ENCODE measurements around the gene PTPRB. TPM values are rescaled to one million over a fixed set of nuclear protein-coding genes. Genes with fewer than 3 reads are reported as not detected.

PTPRB gene
- total and polyA plus RNA-seq, 2 donors (not counting 3 experiments of a cell fraction or from before 2014, with no cell fraction given): 64.1 to 151 TPM

- dilution Hi-C loops (cut with MboI; ENCODE audit: extremely low pct_ligation_motif_present, low sequenced_read_pairs) (no loop called here), intact Hi-C loops (cut with micrococcal nuclease) (loop anchor here (10.0 kb wide), 1 partner anchor 176 kb away; the partner anchor contains the start of gene KCNMB4)
- Histone ChIP-seq H3K4me3 (replicated peaks in 1 of 3; ENCODE audit: insufficient read depth in 1 of 3, low read depth in 1 of 3, low read length in 3 of 3) (no peak overlapping the region), H3K4me2 (ENCODE audit: insufficient read depth, low read length) (no peak overlapping the region), H3K4me1 (ENCODE audit: control insufficient read depth, extremely low read depth, insufficient read depth, low read length) (peaks cover 24% of the 10 kb centered on the region), H3K9ac (replicated peaks; ENCODE audit: extremely low read depth, insufficient read depth, low read length) (no peak overlapping the region), H3K27me3 (ENCODE audit: control insufficient read depth in 2 of 2, insufficient read depth in 2 of 2, low read length in 2 of 2) (no peaks in the 10 kb centered on the region), H3K27ac (ENCODE audit: insufficient read depth, low read depth, low read length) (no peak overlapping the region), H3K36me3 (ENCODE audit: control insufficient read depth in 2 of 2, extremely low read depth in 1 of 2, insufficient read depth in 2 of 2, low read length in 2 of 2) (peaks cover 40 to 51% of the 10 kb centered on the region in 2 experiments), H3K9me3 (replicated peaks; ENCODE audit: control insufficient read depth, insufficient read depth, low read length) (no peaks in the 10 kb centered on the region), H3K9me1 (replicated peaks; ENCODE audit: control insufficient read depth, extremely low read depth, insufficient read depth, low read length) (no peaks in the 10 kb centered on the region), H3K79me2 (ENCODE audit: control insufficient read depth, insufficient read depth, low read length) (no peaks in the 10 kb centered on the region), H2AFZ (ENCODE audit: low read depth, low read length) (no peak overlapping the region), H4K20me1 (replicated peaks; ENCODE audit: control insufficient read depth, extremely low read depth, insufficient read depth, low read length) (no peaks in the 10 kb centered on the region)
- no peak for DNase-seq (ENCODE audit: low read depth, low spot score)
- CTCF ChIA-PET: interaction anchor here (0.9 to 1.2 kb wide), 2 partner anchors 101 to 662 kb away, joined by 3 to 4 read pairs; no protein-coding TSS in a partner anchor
- POLR2A ChIA-PET: no interaction called here
- no peak for FAIRE-seq
- TF ChIP-seq POLR2A (IDR thresholded peaks at IDR 0.05; ENCODE audit: low read depth, low read length) (no peak), MAX (IDR thresholded peaks at IDR 0.05; ENCODE audit: insufficient read depth, insufficient read length) (no peak)
- no TSS peak for BruUV-seq (replicated peaks)
Measured at GRCh38 chr12:70540996-70541395, 96.2 kb downstream of the PTPRB start.

GRCh38 chr12:70536650-70537049 is 100.6 kb downstream of the PTPRB start:
- Histone ChIP-seq H3K79me2 (ENCODE audit: control insufficient read depth, insufficient read depth, low read length) (no peaks in the 10 kb centered on the region), H3K9ac (replicated peaks; ENCODE audit: extremely low read depth, insufficient read depth, low read length) (no peak overlapping the region), H3K9me3 (replicated peaks; ENCODE audit: control insufficient read depth, insufficient read depth, low read length) (no peaks in the 10 kb centered on the region), H3K4me1 (ENCODE audit: control insufficient read depth, extremely low read depth, insufficient read depth, low read length) (peaks cover 2% of the 10 kb centered on the region), H3K4me2 (ENCODE audit: insufficient read depth, low read length) (no peak overlapping the region), H3K4me3 (replicated peaks in 1 of 3; ENCODE audit: insufficient read depth in 1 of 3, low read depth in 1 of 3, low read length in 3 of 3) (no peak overlapping the region), H3K27me3 (ENCODE audit: control insufficient read depth in 2 of 2, insufficient read depth in 2 of 2, low read length in 2 of 2) (no peaks in the 10 kb centered on the region), H2AFZ (ENCODE audit: low read depth, low read length) (no peak overlapping the region), H3K27ac (ENCODE audit: insufficient read depth, low read depth, low read length) (peak overlapping the region; percentile 54), H3K36me3 (ENCODE audit: control insufficient read depth in 2 of 2, extremely low read depth in 1 of 2, insufficient read depth in 2 of 2, low read length in 2 of 2) (peaks cover 64 to 83% of the 10 kb centered on the region in 2 experiments), H4K20me1 (replicated peaks; ENCODE audit: control insufficient read depth, extremely low read depth, insufficient read depth, low read length) (no peaks in the 10 kb centered on the region), H3K9me1 (replicated peaks; ENCODE audit: control insufficient read depth, extremely low read depth, insufficient read depth, low read length) (no peaks in the 10 kb centered on the region)
- FAIRE-seq: no peak
- BruUV-seq (replicated peaks): no TSS peak
- no peak for TF ChIP-seq FOS (IDR thresholded peaks at IDR 0.05; ENCODE audit: borderline replicate concordance, insufficient read depth, low read length)
- no peak for TF ChIP-seq MAX (IDR thresholded peaks at IDR 0.05; ENCODE audit: insufficient read depth, insufficient read length)
- TF ChIP-seq POLR2A (IDR thresholded peaks at IDR 0.05; ENCODE audit: low read depth, low read length): no peak
- no peak for TF ChIP-seq JUN (IDR thresholded peaks at IDR 0.05; ENCODE audit: borderline replicate concordance, insufficient read depth, insufficient read length, low read depth)
- TF ChIP-seq EZH2 (IDR thresholded peaks at IDR 0.05; ENCODE audit: borderline replicate concordance, low read depth, low read length, severe bottlenecking): no peak
- intact Hi-C loops (cut with micrococcal nuclease): no loop called here
- ChIA-PET CTCF (no interaction called here), POLR2A (no interaction called here)
- no peak for DNase-seq (ENCODE audit: low read depth, low spot score)
- dilution Hi-C loops (cut with MboI; ENCODE audit: extremely low pct_ligation_motif_present, low sequenced_read_pairs): no loop called here
